Ectodermal cell (in vitro differentiated cells): Measurements from ENCODE around the gene KRT77.

ENCODE experiments used
- H3K27ac ChIP-seq: 2 replicates; pipeline ENCODE4 v1.7.0; 2013; ENCODE audit warnings: mild to moderate bottlenecking, low read depth, low read length; ENCODE audit not compliant: insufficient read depth, poor library complexity, severe bottlenecking
- H3K27me3 ChIP-seq: 2 replicates; pipeline ENCODE4 v1.7.0; 2013; ENCODE audit warnings: mild to moderate bottlenecking, low read length; ENCODE audit not compliant: insufficient read depth, control insufficient read depth, poor library complexity, severe bottlenecking
- H3K36me3 ChIP-seq: one replicate; pipeline ENCODE4 v1.7.0; 2013; ENCODE audit warnings: low read length; ENCODE audit not compliant: control insufficient read depth, insufficient read depth
- H3K4me1 ChIP-seq: one replicate; pipeline ENCODE4 v1.7.0; 2013; ENCODE audit warnings: low read length; ENCODE audit not compliant: control insufficient read depth, insufficient read depth
- H3K4me3 ChIP-seq: 2 replicates; pipeline ENCODE4 v1.7.0; 2013; ENCODE audit warnings: low read depth, low read length, control low read depth; ENCODE audit not compliant: insufficient read depth
- H3K9me3 ChIP-seq: 2 replicates; pipeline ENCODE4 v1.7.0; 2013; ENCODE audit warnings: mild to moderate bottlenecking, low read length, moderate library complexity; ENCODE audit not compliant: control insufficient read depth
- WGBS, 2 experiments: methylation state at CpG; one replicate each; pipeline ENCODE4 v1.1.7; 2013; ENCODE audit warnings: missing lambda C conversion rate in 2 of 2; 5-methylcytosine and 5-hydroxymethylcytosine counted together

Gene KRT77

DNA sequence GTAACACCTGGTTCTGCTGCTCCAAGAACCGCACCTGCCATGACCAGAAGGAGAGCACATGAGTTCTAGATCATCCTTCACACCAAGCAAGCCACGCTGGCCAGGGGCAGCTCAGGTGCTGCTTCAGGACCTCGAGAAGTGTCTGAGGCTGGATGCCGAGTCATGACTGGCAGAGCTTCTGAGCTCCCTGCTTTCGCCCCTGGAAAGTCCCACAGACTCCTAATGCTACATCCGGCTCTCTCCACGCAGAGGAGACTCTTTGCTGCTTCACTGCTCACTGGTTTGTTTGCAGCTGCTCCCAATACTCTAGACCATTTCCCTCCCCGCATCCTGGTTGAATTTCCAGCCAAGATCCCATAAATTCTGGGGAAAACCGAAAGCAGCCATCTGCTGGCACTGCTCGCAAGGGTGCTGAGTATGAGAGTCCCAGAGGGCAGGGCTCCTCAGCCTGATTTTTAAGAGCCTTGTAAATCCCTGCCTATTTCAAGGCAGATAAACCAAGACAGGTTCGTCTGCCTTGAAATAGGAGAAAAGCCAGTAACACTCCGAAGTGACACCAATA lies 52.7 kb downstream of the KRT77 start:
- 93% methylated on average over 12 of the region's 12 CpGs for WGBS, 2 experiments
- no peak overlapping the region for H3K27ac ChIP-seq
- H3K9me3 ChIP-seq = no peaks in the 10 kb centered on the region
- H3K27me3 ChIP-seq = no peaks in the 10 kb centered on the region
- no peaks in the 10 kb centered on the region for H3K4me1 ChIP-seq
- no peaks in the 10 kb centered on the region for H3K36me3 ChIP-seq
- H3K4me3 ChIP-seq = no peak overlapping the region

DNA sequence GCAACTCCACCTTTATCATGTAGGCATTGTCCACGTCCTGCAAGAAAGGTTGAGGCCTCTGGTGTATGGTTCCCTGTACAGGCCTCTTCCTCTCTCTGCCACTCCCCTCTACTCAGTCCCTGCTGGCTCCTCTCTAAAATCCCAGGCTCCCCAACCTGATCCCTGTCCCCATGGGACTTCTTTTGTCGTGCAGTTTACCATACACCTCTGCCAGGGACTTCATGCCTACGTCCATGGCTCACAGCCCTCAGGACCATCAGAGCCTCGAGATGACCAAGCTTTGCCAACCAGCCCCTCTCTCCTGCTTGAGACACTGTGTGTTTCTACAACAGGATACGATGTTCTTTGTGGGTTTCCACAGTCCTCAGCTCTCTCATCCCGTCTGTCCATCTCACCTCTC lies 54.3 kb downstream of the KRT77 start:
- 87 to 88% methylated on average over 6 of the region's 6 CpGs for WGBS, 2 experiments
- H3K27ac ChIP-seq = no peak overlapping the region
- no peaks in the 10 kb centered on the region for H3K27me3 ChIP-seq
- H3K36me3 ChIP-seq = no peaks in the 10 kb centered on the region
- no peaks in the 10 kb centered on the region for H3K4me1 ChIP-seq
- no peak overlapping the region for H3K4me3 ChIP-seq
- no peaks in the 10 kb centered on the region for H3K9me3 ChIP-seq

DNA sequence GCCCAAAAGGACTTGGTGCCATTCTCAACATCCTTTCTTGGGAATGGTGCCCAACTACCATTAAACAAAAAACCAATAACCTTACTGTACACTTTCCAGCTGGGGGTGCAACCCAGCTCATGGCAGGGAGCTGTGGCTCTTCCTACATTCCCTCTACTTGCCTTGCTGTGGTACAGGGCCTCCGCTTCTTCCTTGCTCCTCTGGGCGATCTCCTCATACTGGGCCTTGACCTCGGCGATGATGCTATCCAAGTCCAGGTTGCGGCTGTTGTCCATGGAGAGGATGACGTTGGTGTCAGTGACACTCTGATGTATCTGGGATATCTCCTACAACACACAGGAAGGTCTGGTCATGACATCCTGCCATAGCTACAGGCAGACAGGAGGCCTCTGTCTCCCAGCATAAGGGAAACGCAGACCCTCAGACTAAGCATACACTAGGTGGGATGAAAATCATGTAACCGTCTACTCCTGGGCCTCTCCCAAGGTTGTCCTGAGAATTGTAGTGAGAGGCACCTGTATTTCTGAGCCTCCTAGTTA lies 55.2 kb downstream of the KRT77 start:
- WGBS, 2 experiments = 94 to 97% methylated on average over 8 of the region's 8 CpGs
- Histone ChIP-seq H3K4me1 (no peaks in the 10 kb centered on the region), H3K9me3 (no peaks in the 10 kb centered on the region), H3K27ac (no peak overlapping the region), H3K27me3 (no peaks in the 10 kb centered on the region), H3K4me3 (no peak overlapping the region), H3K36me3 (no peaks in the 10 kb centered on the region)

DNA sequence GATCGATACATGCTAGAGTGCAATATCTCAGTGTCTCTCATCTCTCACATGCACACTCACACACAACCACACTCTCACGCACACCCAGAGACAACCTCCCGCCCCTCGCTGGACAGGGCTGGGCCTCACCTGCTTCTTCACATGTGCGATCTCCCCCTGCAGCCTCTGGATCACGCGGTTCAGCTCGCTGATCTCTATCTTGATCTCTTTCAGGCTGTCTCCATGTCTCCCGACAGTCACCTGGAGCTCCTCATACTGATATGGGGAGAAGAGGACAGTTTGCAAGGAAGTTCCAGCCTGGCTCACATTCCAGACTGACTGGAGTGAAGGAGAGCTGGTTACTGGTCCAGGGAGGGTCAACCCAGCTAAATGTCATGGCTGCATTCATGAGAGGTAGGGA lies 55.7 kb downstream of the KRT77 start:
- 95 to 96% methylated on average over 9 of the region's 9 CpGs for WGBS, 2 experiments
- no peaks in the 10 kb centered on the region for H3K36me3 ChIP-seq
- H3K9me3 ChIP-seq = no peaks in the 10 kb centered on the region
- H3K27ac ChIP-seq = no peak overlapping the region
- H3K27me3 ChIP-seq = no peaks in the 10 kb centered on the region
- H3K4me1 ChIP-seq = no peaks in the 10 kb centered on the region
- H3K4me3 ChIP-seq = no peak overlapping the region

DNA sequence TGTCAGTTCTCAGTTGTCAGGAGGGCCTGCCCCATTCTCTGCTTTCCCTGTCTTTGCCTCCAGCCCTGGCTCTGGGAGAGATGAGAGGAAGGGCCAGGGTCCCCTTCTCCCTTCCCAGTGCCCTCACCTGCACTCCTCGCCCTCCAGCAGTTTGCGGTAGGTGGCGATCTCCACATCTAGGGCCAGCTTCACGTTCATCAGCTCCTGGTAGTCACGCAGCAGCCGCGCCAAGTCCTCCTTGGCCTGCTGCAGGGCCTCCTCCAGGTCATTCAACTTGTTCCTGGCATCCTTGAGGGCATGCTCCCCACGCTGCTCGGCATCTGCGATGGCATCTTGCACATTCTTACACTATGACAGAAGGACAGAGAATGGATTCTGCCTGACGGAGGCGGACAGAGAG lies 56.7 kb downstream of the KRT77 start:
- Histone ChIP-seq H3K27me3 (no peaks in the 10 kb centered on the region), H3K4me1 (no peaks in the 10 kb centered on the region), H3K4me3 (no peak overlapping the region), H3K9me3 (no peaks in the 10 kb centered on the region), H3K36me3 (no peaks in the 10 kb centered on the region), H3K27ac (no peak overlapping the region)
- 83 to 87% methylated on average over 12 of the region's 12 CpGs for WGBS, 2 experiments

DNA sequence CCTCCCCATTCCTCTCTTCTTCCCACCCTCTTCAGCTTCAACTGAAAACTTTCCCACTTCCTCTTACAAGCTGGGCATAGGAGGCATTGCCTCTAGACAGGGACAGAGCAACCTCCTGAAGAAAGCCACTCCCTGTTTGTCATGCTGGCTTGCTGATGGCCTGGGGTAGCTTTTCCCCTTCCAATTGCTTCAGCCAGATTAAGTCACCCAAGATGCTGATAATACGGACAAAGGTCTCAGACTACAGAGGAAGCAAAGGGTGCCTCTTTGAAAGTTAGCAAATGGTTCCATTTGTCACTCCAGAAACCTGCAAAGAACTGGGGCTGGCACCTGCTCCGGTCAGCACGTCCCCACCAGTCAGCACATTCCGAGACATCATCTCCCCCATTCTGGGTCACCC lies 57.3 kb downstream of the KRT77 start:
- H3K4me1 ChIP-seq = no peaks in the 10 kb centered on the region
- no peaks in the 10 kb centered on the region for H3K27me3 ChIP-seq
- H3K27ac ChIP-seq = no peak overlapping the region
- H3K9me3 ChIP-seq = no peaks in the 10 kb centered on the region
- 91% methylated on average over 4 of the region's 4 CpGs for WGBS, 2 experiments
- no peak overlapping the region for H3K4me3 ChIP-seq
- no peaks in the 10 kb centered on the region for H3K36me3 ChIP-seq

DNA sequence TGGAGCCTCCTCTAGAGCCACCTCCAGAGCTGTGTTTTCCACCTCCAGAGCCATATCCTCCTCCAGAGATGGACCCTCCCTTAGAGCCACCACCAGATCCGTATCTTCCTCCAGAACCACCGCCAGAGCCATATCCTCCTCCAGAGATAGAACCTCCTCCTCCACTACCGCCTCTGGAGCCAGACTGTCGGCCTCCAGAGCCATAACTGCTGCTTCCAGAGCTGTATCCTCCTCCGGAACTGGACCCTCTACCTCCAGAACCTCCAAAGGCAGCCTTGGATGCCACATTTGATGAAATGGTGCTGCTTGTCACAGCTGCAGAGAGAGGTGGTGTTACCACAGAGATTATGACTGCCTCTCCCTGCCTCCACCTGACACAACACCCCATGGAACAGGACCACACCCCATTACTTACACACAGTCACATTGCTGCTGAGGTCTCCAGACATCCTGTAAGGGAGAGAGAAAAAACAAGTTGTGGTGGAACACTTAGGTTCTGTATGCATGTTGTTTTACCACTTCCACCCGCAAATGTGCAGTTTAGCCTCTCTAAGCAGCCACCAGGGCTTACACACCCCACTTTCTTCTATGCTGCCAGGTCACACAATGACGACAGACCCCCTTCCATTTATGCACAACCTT lies 58.1 kb downstream of the KRT77 start:
- Histone ChIP-seq H3K4me1 (no peaks in the 10 kb centered on the region), H3K36me3 (no peaks in the 10 kb centered on the region), H3K27ac (no peak overlapping the region), H3K27me3 (no peaks in the 10 kb centered on the region), H3K9me3 (no peaks in the 10 kb centered on the region), H3K4me3 (no peak overlapping the region)
- 85 to 89% methylated on average over 7 of the region's 7 CpGs for WGBS, 2 experiments

DNA sequence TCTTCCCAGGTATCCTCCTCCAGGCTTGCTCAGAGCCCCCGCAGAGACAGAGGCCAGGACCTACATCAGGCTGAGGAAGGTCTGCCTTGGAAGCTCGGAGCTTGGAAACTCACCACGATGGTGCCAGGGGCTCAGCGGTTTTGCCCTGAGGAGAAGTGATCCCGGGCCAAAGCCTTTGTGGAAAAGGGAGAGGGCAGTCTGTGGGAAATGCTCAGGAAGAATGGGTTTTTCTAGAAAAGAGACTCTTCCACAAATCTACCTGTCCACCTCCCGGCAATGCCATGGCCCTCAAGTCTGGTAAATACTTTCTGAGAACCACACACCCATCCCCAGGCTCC lies 59.3 kb downstream of the KRT77 start:
- Histone ChIP-seq H3K4me1 (no peaks in the 10 kb centered on the region), H3K27me3 (no peaks in the 10 kb centered on the region)

DNA sequence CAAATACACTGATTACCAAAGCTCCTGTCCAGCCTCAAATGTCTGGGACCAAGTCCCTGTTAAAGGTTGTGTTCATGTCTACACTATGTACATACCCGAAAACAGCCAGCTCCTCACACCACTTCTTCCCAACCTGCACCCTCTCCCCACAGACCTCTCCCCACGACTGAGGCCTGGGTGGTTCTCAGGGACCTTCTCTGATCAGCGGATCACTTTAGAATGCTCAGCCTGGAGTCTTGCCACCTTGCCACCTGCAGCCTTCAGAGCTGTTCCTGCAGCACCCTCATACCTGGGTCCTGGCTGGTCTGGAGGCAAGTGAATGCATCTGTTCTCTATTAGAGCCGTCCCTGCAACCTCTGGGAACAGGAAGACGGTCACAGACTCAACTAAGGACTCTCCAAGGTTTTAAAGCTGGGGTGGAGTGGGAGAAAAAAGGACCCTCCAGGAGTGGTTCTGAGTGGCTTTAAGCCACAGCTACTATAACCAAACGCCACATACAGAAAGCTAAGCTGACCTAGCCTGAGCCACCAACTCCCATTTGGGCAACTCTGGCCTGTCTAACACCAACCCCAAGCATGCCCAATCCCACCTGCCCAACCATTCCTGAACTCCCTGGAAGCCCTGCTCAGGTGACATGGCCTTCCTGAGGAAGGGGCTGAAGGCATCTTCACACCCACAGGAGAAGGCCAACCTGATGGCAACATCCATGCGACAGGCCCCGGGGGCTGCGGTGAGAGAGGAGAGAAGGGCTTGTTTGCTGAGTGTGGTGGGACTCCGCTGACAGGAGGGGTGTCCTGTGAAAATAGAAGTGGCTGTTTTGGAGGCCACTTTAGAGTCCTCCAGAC lies 59.9 kb downstream of the KRT77 start:
- Histone ChIP-seq H3K27ac (no peak overlapping the region), H3K27me3 (no peaks in the 10 kb centered on the region), H3K4me3 (no peak overlapping the region), H3K9me3 (no peaks in the 10 kb centered on the region), H3K36me3 (no peaks in the 10 kb centered on the region), H3K4me1 (no peaks in the 10 kb centered on the region)
- 84 to 86% methylated on average over 10 of the region's 10 CpGs for WGBS, 2 experiments

More for the DNA sequence above, 59.3 kb downstream of the KRT77 start:
- Histone ChIP-seq H3K27ac (no peak overlapping the region), H3K36me3 (no peaks in the 10 kb centered on the region), H3K9me3 (no peaks in the 10 kb centered on the region), H3K4me3 (no peak overlapping the region)
- 92 to 94% methylated on average over 6 of the region's 6 CpGs for WGBS, 2 experiments

DNA sequence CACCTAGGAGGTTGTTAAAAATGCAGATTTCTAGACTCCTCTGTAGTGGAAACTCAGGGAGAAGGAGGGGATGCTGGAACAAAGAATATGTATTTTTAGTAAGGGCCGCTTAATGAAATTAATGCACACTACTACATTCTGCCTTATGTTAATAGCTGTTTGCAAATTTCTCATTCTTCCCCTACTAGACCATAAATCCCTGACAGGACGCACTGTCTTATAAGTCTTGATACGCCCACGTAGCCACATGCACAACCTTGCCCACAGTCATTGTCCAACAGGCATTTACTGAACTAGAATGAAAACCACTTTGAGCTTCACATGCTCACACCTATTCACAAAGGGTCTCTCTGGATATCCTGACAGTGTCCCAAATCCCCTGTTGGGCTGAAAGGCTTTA lies 61.9 kb downstream of the KRT77 start:
- Histone ChIP-seq H3K36me3 (no peaks in the 10 kb centered on the region), H3K4me3 (no peak overlapping the region), H3K27me3 (no peaks in the 10 kb centered on the region), H3K9me3 (no peaks in the 10 kb centered on the region), H3K27ac (no peak overlapping the region), H3K4me1 (no peaks in the 10 kb centered on the region)
- WGBS, 2 experiments = 81 to 86% methylated on average over 4 of the region's 4 CpGs
